Activated T-cell treated with anti-CD3 and anti-CD28 coated beads for 48 hours (primary cell): Measurements from ENCODE around the gene CDK6.

Experiments
- DNase-seq: peaks from one replicate; pipeline ENCODE4 v3.0.0-alpha.2; 2020; ENCODE audit warnings: low read depth

CDK6 gene

DNA sequence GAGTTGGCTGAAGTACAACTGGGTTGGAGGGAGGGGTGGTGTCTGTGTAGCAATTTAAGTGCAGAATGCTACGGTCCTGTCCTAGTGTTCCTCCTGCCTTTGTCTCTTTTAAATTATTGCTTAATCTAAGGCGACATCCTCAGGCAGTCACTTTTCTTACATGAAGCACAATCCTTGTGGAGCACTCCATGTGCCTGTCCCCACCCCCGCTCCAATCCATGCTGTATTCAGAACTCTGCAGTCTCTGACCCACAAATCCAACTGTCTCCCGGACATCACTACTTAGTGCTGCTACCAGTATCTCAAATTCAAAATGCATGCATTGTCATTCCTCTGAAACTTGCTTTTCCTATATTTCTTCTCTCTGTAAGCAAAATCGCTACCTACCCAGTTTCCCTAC lies 154.7 kb downstream of the CDK6 start:
- no peak for DNase-seq

DNA sequence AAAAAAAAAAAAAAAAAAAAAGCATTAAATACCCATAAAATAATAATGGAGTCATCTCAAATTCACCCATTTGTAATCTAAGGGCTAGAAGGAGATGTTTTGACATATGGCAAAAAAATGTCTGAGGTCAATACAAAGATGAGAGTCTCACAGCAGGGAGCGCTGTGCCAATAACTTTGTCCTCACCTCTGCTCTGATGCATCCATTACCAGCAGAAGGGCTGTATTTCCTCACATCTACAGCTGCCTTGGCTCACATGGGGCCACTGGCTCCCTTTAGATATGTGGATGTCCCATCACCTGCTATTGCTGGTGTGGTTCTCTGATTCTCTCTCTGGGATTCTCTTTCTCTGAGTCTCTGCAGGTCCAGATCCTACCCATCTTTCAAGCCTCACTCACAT lies 155.9 kb downstream of the CDK6 start:
- DNase-seq: no peak

DNA sequence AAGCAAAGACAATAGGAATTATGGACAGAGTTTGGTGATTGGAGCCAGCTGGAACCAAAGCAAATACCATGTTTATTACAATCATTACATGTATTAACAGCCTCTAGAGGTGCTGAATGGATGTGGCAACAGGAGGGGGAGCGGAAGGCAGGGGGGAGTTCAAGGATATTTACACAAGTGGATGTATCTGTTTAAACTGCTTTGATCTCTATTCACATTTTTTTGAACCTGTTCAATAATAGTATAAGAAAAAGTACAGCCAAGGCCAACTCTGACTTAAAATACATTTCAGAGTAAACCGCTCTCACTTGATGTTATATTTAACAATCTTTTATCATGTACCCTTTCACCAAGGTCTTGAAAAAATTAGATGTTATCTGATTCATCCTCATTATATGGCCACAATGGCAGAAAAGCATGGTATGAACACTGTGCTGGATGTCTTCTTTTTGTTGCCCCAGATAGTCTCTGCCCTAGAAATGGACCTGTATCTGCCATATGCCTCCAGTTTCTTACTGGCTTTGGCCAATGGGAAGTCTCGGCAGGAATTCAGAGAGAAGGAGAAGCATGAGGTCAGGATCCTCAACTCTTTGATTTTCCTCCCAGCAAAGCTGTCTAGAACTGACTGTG lies 158.0 kb downstream of the CDK6 start:
- no peak for DNase-seq

DNA sequence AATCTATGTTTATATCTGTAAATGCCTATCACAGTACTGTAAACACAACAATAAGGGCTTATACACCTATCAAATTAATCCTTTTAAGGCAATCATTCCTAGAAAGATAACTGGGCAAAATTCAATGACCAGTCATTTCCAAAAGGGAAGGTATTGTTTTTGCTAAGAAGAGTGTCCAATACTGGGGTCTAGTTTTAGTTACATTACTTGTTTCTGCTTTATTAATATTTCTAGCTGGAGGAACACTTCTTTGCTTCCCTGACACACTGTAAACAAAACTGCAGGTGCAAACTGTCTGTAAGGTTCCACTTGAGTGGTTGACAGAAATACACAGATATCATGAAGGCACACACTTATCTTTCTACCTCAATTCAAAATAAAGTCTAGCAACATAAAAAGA lies 162.0 kb downstream of the CDK6 start:
- no peak for DNase-seq

DNA sequence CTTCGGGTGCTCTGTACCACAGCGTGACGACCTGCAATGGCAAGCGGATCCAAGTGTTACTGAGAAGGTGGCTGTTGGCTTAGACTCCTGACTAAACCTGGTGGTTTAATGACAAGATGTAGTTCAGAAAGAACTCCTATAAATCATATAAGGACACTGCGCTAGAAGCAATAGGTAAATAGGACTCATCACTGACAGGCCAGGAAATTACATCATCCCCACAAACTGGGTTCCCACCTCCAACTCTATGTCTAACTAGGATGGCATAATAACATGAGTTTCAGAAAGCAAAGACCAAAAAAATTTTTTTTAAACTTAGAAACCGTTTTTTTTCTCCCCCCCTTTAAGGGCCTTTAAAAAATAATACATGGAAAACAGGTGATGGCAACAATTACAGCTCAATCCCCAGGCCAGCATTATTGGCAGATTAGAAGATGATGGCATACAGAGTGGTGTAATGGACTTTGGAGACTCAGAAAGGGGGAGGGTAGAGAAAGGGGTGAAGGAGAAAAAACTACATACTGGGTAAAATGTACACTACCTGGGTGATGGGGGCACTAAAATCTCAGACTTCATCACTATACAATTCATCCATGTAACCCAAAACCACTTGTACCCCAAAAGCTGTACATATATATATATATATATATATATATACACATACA lies 164.7 kb downstream of the CDK6 start:
- no peak for DNase-seq

DNA sequence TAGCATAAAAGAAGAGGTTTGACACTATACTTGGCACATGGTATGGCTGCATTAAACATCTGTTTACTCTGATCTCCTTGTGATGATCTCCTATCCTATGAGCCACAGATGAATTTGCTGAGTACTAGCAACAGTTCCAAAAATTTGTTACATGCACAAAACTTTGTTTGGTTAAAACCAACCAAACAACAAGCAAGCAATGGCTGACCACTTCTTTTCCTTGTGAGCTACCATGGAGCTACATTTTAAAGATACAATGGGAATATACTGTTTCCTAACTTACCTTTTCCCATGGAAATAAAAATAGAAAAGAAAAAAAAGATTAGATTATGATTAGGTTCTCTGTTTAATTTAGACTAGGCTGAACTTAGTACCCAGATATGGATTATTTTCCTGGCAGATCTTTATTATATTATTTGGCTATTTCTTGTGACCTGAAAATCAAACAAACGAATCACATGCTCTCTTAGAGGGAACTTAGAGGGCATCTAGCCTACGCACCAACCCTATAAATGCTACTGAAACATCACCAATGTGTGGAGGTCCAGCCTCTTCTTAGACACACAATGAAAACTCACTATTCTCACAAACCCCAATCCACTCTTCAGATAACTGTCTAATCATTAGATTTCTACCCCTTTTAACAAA lies 166.0 kb downstream of the CDK6 start:
- DNase-seq: no peak

DNA sequence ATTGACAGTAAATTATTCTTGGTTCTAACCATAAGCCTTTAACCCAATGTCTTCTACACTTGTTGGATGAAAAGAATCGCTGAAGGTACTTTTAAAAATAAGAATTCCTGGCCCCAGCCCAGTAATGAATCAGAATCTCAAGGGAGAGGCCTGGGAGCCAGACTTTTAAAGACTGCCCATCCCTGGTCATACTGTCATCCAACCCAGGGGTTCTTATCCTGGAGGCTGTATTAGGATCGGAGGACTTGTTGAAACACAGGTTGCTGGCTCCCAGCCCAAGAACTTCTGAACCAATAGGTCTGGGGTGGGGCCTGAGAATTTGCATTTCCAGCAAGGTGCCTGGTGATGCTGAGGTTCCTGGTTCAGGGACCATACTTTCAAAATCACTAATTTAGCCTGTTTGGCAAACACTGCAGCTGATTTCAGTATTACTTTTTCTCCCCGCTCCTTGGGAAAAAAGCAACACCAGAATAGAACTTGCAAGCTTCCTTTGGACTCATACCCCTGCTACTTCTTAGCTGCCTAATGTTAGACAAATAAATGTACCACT lies 166.7 kb downstream of the CDK6 start:
- no peak for DNase-seq

DNA sequence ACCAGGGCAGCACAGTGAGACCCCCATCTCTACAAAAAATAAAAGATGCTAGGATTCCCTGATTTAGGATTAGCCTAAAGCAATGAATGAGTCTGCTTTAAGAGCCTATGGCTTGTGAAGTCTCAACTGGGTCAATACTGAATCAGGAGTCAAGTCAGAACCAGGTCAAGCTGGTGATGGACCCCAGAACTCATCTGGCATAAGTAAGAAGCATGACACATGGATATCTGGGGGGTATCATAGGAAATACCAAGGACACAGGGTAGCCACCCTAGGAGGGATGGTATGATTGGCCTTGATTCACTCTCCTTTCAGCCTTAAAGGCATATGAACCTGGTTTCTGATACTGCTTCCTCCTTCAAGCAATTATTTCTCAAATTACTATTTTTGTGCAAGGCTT lies 167.8 kb downstream of the CDK6 start:
- no peak for DNase-seq

DNA sequence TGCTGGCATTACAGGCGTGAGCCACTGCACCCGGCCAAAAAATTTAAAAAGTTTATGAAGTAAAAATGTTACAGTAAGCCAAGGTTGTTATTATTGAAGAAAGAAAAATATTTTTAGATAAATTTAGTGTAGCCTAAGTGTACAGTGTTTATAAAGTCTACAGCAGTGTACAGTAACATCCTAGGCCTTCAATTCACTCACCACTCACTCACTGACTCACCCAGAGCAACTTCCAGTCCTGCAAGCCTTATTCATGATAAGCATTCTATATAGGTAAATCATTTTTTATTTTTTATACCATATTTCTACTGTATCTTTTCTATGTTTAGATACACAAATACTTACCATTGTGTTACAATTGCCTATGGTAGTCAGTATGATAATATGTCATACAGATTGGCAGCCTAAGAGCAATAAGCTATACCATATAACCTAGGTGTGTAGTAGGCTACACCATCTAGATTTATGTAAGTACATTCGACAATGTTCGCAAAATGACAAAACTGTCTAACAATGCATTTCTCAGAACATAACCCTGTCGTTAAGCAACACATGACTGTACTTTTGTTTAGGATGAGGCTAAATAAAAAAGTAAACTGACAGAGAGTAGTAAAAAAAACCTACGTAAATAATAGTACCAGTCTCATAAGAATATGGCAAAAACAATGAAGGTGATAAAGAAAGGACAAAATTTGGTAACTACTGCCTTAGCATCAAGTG lies 168.4 kb downstream of the CDK6 start:
- no peak for DNase-seq

DNA sequence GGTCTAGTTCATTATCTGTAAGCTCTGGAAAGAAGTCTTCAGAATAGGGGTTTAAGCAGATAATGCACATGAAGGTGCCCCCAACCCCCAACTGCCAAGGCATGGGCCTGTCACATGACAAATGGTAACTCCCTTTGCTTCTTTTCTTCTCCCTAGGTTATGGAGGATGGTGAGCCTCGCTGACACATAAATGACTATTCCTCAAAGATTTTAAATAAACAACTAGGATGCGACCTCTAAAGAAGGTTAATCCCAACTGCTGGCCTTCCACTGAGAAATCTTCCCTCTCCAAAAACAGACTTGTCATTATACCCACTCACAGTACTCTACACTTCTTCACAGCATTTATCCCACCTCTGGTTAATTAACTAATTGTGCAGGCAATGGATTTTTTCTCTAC lies 170.4 kb downstream of the CDK6 start:
- DNase-seq: no peak

DNA sequence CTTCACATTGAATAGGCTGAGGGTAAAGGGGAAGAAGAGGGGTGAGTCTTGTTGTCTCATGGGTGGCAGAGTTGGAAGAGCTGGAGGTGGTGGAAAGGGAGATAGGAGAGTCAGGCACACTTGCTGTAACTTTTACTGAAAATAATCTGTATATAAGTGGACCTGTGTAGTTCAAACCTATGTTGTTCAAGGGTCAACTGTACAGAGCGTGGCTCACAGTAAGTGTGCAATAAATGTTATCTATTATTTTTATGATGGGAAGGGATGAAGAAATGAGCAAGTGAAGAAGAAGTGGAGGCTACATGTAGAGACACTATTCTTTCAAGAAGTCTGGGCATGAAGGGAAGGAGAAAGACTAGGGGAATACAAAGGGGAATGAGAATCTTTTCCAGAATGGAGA lies 174.7 kb downstream of the CDK6 start:
- DNase-seq: no peak

DNA sequence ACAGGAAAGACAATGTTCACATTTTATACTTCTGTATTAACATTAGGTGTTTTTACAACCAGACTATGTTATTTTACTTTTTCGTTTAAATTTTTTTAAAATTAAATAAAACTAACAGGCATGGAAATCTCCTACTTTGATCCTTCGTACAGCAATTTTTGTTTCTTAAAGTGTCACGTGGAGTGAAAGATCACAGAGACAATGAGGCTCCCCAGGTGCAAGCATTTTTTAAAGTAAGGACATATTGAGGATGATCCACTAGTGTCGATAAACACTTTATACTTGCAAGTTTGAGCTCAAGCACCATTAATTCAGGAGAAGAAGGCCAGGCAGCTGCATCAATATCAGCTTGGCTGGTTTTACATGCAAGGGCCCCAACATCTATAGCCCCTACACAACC lies 177.7 kb downstream of the CDK6 start:
- no peak for DNase-seq

DNA sequence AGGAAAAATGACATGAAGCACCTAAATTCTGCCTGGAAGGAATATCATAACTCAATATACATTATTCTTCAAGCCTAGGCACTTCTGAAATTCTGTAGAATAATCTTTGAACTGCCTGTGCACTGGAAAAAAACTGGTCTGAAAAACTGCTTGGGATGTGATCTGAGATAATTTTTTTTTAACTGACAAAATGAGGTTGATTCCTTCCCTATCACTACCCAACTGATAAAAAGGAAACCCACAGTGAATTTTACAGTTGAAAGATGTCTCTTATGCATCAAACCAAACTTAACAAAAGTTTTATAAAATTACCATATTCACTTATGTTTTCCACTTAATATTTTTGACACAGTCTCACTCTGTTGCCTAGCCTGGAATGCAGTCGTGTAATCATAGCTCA lies 179.0 kb downstream of the CDK6 start:
- DNase-seq: no peak

DNA sequence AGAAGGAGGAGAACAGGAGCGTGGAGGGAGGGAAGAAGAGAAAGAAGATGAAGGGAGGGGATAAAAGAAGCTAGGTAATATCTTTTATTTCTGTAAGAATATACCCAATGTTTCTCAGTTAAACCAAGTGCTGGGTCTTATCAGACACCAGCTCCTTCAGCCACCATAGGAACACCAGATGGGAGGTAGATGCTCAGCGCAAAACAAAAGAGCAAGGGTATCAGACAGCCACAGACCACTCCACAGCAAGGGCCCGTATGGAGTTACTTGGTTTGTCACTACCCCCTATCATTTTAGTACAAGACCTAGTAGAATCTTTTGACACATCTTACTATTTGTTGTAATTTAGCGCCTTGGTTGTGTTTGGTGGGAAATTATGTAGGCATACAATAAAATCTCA lies 180.3 kb downstream of the CDK6 start:
- no peak for DNase-seq

DNA sequence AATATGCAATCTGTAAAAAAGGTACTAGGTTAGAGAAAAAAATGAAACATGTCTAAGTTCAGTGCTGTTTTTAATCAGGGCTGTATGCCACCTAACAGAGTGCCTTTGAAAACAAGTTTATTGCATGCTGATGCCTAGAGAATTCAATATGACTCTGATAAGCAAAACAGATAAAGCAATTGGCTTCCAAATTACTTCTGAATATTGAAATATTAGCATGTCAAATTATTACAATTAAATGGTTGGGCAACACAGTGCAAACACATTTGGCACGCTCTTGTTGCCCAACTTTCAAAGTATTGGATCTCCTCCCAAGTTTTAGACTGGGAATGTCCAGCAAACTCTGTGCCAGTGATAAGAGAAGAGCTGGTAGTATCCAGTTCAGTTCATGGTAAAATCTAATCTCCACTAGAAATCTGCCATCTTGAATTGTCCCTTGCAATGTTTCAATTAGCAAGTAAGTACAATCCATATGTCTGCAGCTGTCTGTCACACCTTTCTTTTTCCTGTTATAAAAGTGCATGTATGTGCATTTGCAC lies 181.0 kb downstream of the CDK6 start:
- no peak for DNase-seq

DNA sequence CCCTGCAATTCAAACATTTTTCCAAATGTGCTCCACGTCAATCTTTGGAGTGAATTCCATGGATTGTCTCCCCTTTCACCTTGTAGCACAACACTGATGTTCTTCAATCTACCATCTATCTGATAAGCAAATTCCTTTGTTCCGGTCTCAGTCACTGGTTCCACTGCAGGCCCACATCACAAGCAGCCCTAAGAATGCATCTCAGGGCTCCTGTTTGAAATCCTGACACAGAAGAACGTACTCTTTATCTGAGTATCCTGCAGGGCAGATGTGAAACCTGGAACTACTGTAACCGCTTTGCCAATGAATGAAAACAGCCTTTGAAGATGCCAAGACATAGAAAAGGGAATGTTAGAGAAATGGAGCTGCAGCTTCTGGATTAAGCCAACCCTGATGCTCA lies 183.2 kb downstream of the CDK6 start:
- DNase-seq: no peak

DNA sequence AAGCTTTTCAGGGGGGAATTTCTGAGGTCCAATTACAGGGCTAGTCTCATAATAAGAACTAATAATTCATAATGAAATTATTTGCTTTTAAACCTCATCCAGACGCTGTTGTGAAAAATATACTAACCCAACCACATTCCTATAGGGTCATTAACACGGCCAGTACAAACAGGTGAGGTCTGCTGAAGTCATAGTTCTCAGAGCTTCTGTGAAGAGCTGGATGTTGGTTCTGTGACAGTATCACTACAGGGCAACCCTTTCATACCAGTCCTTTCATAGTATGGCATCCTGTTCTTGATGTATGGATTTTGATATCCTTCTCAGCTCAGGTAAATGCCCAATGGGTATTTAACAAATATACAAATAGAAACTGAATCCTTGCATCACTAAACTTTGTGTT lies 183.8 kb downstream of the CDK6 start:
- no peak for DNase-seq

DNA sequence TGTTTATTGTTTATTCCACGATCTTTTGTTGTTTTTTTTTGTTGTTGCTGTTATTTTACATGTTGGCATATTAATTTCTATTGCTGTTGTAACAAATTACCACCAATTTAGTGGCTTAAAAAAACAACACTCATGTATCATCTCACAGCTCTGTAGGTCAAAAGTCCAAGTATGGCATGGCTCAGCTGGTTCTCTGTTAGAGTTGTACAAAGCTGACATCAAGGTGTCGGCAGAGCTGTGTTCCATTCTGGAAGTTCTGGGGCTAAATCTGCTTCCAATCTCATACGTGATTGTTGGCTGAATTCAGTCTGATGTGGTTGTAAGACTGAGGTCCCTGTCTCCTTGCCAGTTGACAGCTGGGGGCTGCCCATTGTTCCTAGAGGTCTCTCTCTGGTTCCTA lies 186.0 kb downstream of the CDK6 start:
- no peak for DNase-seq

DNA sequence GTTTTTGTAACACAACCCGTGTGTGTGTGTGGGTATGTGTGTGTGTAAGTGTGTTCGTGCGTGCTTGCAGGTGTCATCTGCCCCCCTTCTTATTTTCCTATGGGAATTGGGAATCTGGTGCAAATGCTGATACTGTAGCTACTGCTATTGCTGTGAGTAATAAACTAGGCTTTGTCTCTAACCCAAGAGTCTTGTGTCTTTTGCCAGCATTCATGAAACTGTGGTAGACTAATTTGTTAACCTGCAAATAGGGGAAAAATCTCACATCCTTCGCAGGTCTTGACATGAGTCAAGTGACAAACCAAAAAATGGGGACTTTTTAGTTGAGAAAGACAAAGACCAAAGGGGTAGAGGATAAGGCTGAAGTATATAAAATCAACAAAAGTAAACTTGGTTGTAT lies 188.3 kb downstream of the CDK6 start:
- no peak for DNase-seq

DNA sequence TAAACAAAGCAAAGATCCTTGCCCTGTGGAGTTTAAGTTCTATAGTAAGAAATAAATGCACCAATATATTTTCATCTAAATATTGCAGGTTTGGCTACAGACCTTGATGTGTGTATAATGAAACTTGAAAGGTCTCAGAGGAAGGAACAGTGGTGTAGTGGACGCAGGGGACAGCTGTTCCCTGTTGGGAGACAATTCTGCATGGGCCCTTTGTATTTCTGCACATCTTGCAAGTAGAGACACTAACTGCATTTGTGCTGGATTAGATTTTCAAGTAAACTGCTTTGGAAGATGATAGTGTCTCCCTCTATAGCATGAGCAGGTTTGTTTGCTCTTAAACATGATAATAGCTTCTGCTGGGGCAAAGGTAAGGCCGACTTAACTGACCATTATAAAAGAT lies 188.7 kb downstream of the CDK6 start:
- DNase-seq: no peak

DNA sequence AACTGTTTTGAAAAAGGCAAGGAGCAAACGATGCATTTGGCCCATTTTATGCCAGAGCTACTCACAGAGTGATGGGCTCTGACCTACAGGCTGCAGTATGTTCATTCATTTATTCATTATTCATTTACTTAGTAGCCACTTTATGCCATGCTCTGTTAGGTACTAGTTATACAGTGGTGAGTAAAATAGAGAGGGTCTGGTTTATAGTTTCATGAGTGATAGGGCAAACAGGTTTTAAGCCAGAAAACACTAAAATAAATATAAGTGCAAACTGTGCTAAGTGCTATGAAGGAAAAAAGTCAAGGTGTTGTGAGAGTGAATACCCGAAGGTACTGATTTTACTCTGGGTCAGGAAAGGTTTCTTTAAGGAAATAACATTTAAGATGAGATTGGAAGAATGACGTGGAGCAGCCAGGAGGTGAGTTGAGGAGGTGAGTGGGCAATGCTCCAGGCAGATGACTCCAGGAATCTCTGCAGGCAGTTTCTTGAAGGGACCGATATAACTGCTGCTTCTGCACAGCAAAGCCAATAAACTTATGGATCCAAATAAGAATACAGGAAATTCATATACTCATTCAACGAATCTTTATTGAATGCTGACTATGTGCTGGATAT lies 189.3 kb downstream of the CDK6 start:
- no peak for DNase-seq
